GM23338 (cell line): ENCODE measurements around the gene PRR14L. TPM values are rescaled to one million over a fixed set of nuclear protein-coding genes. Genes with fewer than 3 reads are reported as not detected.

Source experiments
- ATAC-seq: fragments of 200-7000 bp; cut with Tn5 transposase; 3 replicates; pipeline ENCODE4 v1.9.1; 2020
- DNase-seq: peaks from one replicate; pipeline ENCODE4 v3.0.0-alpha.2; 2015; ENCODE audit warnings: low spot score
- H2AFZ ChIP-seq: fragments of 200-600 bp; sonication (generic); 2 replicates; pipeline ENCODE4 v1.8.0; 2016; ENCODE audit warnings: antibody characterized with exemption, mild to moderate bottlenecking, moderate library complexity
- H3F3A ChIP-seq: fragments of 200-600 bp; sonication (generic); replicated peaks from 2 replicates; pipeline ENCODE4 v1.8.0; 2017; ENCODE audit warnings: antibody characterized with exemption, mixed run types, low read depth
- H3K27ac ChIP-seq: fragments of 200-600 bp; sonication (generic); 2 replicates; pipeline ENCODE4 v1.6.1; 2016; ENCODE audit warnings: low read depth
- H3K27me3 ChIP-seq: fragments of 200-600 bp; sonication (generic); 2 replicates; pipeline ENCODE4 v1.8.0; 2016; ENCODE audit warnings: mild to moderate bottlenecking, mixed run types, moderate library complexity; ENCODE audit not compliant: insufficient read depth
- H3K36me3 ChIP-seq: fragments of 200-600 bp; sonication (generic); 2 replicates; pipeline ENCODE4 v1.8.0; 2016; ENCODE audit warnings: mild to moderate bottlenecking; ENCODE audit not compliant: insufficient read depth
- H3K4me1 ChIP-seq: fragments of 200-600 bp; sonication (generic); 2 replicates; pipeline ENCODE4 v1.8.0; 2016; ENCODE audit warnings: mild to moderate bottlenecking, moderate library complexity; ENCODE audit not compliant: insufficient read depth
- H3K4me2 ChIP-seq: fragments of 200-600 bp; sonication (generic); 2 replicates; pipeline ENCODE4 v1.7.1; 2017; ENCODE audit warnings: mixed run types
- H3K4me3 ChIP-seq: fragments of 200-600 bp; sonication (generic); 2 replicates; pipeline ENCODE4 v1.6.1; 2016; ENCODE audit warnings: mixed run types
- H3K79me2 ChIP-seq: fragments of 200-600 bp; sonication (generic); replicated peaks from 2 replicates; pipeline ENCODE4 v1.8.0; 2017; ENCODE audit warnings: mild to moderate bottlenecking; ENCODE audit not compliant: insufficient read depth
- H3K9me2 ChIP-seq: fragments of 200-600 bp; sonication (generic); 2 replicates; pipeline ENCODE4 v1.8.0; 2017; ENCODE audit not compliant: insufficient read depth
- H4K20me1 ChIP-seq: fragments of 200-600 bp; sonication (generic); replicated peaks from 2 replicates; pipeline ENCODE4 v1.8.0; 2017; ENCODE audit warnings: mild to moderate bottlenecking; ENCODE audit not compliant: insufficient read depth
- H3K27ac Mint-ChIP-seq: 2 replicates; pipeline ENCODE4 v1.8.0; 2020; ENCODE audit warnings: inconsistent platforms, mild to moderate bottlenecking, moderate library complexity, mixed read lengths
- H3K27me3 Mint-ChIP-seq: 3 replicates; pipeline ENCODE4 v1.8.0; 2022; ENCODE audit warnings: low read depth, mild to moderate bottlenecking, moderate library complexity, mixed read lengths, inconsistent platforms; ENCODE audit not compliant: insufficient read depth, poor library complexity
- H3K36me3 Mint-ChIP-seq: 3 replicates; pipeline ENCODE4 v1.8.0; 2021; ENCODE audit warnings: low read depth, mild to moderate bottlenecking, inconsistent platforms, moderate library complexity, mixed read lengths
- H3K4me1 Mint-ChIP-seq: 3 replicates; pipeline ENCODE4 v1.8.0; 2020; ENCODE audit warnings: mild to moderate bottlenecking, inconsistent platforms, mixed read lengths
- H3K4me3 Mint-ChIP-seq: 3 replicates; pipeline ENCODE4 v1.8.0; 2021; ENCODE audit warnings: moderate library complexity, mild to moderate bottlenecking, inconsistent platforms, mixed read lengths
- H3K9me3 Mint-ChIP-seq: 3 replicates; pipeline ENCODE4 v1.8.0; 2020; ENCODE audit warnings: moderate library complexity, mild to moderate bottlenecking, inconsistent platforms, mixed read lengths
- CREB1 ChIP-seq: fragments of 250-450 bp; sonication (Bioruptor Pico); IDR thresholded peaks from 2 replicates; pipeline ENCODE4 v1.5.0; 2020; ENCODE audit warnings: low read depth, mild to moderate bottlenecking, moderate library complexity
- CTCF ChIP-seq, 2 experiments: fragments of 200-600 bp in 1 of 2; sonication (generic) in 1 of 2; conservative IDR thresholded peaks; 2 replicates each; pipeline versions ENCODE4 v1.5.1 to v1.6.1; 2016 to 2017; ENCODE audit warnings: antibody characterized with exemption in 2 of 2, low read depth in 2 of 2, mild to moderate bottlenecking in 2 of 2, moderate library complexity in 1 of 2
- JUNB ChIP-seq: IDR thresholded peaks from one replicate; pipeline ENCODE4 v1.6.1; 2016; ENCODE audit warnings: antibody characterized with exemption; ENCODE audit not compliant: unreplicated experiment
- POLR2AphosphoS5 ChIP-seq: IDR thresholded peaks from 2 replicates; pipeline ENCODE4 v1.6.1; 2016; ENCODE audit warnings: antibody characterized with exemption, low read depth
- ZNF331 ChIP-seq: fragments of 250-450 bp; sonication (Bioruptor Pico); IDR thresholded peaks from 2 replicates; pipeline ENCODE4 v1.5.0; 2020; ENCODE audit warnings: low read depth, mild to moderate bottlenecking, moderate library complexity
- ZNF462 ChIP-seq: fragments of 250-450 bp; sonication (Bioruptor Pico); IDR thresholded peaks from 2 replicates; pipeline ENCODE4 v1.5.0; 2020; ENCODE audit warnings: mild to moderate bottlenecking, moderate library complexity
- polyA plus RNA-seq: library from polyadenylated mRNA; unstranded; fragments of >200 nt; fragmentation: Nextera tagmentation; extraction: Ambion mirVana; gene quantifications from 2 replicates; pipeline ENCODE4 v1.2.1, GENCODE V29; 2016
- total RNA-seq: library from RNA; depleted of rRNA; stranded (reverse); fragments of >200 nt; shearing (Covaris generic); gene quantifications from 2 replicates; pipeline ENCODE4 v1.2.3, GENCODE V29; 2014

Gene PRR14L
- total and polyA plus RNA-seq, 2 experiments from 2014 or later: 46.3 to 54.0 TPM

- Mint-ChIP-seq H3K4me3 (no peak overlapping the region), H3K27ac (no peak overlapping the region), H3K4me1 (peaks cover 7% of the 10 kb centered on the region; the same call in 2 of the 3 replicates), H3K27me3 (peaks cover under 1% of the 10 kb centered on the region), H3K36me3 (peaks cover 6% of the 10 kb centered on the region), H3K9me3 (no peaks in the 10 kb centered on the region)
- Histone ChIP-seq H3K4me3 (no peak overlapping the region), H2AFZ (no peak overlapping the region), H3K36me3 (no peaks in the 10 kb centered on the region), H3K4me2 (no peak overlapping the region), H3K9me2 (no peaks in the 10 kb centered on the region), H3K79me2 (peaks cover 99% of the 10 kb centered on the region), H3K27ac (no peak overlapping the region), H3K27me3 (no peaks in the 10 kb centered on the region), H4K20me1 (peaks cover 23% of the 10 kb centered on the region), H3F3A (0 out of 2 replicates have a peak, but pooled peaks cover 5% of the 10 kb centered on the region), H3K4me1 (0 out of 2 replicates have a peak, but pooled peaks cover 9% of the 10 kb centered on the region)
- no peak for TF ChIP-seq ZNF331
- no peak for TF ChIP-seq CREB1 (CRISPR knock-in tag)
- TF ChIP-seq CTCF (conservative IDR thresholded peaks at IDR 0.05; ENCODE audit: low read depth in 2 of 2): no peak
- no peak for TF ChIP-seq POLR2AphosphoS5
- no peak for TF ChIP-seq JUNB
- no peak for TF ChIP-seq ZNF462 (CRISPR knock-in tag)
- DNase-seq (no peak), ATAC-seq (no peak)
Observed at GRCh38 chr22:31654408-31654807, 95.5 kb downstream of the PRR14L start.
